ENCODE measurements around the gene SCN8A.
"Not testable (repeated sequence)": the region's sequence is repeated elsewhere in the genome, so short reads cannot be mapped to it uniquely, and the experiment has no call there.

Gene SCN8A

DNA sequence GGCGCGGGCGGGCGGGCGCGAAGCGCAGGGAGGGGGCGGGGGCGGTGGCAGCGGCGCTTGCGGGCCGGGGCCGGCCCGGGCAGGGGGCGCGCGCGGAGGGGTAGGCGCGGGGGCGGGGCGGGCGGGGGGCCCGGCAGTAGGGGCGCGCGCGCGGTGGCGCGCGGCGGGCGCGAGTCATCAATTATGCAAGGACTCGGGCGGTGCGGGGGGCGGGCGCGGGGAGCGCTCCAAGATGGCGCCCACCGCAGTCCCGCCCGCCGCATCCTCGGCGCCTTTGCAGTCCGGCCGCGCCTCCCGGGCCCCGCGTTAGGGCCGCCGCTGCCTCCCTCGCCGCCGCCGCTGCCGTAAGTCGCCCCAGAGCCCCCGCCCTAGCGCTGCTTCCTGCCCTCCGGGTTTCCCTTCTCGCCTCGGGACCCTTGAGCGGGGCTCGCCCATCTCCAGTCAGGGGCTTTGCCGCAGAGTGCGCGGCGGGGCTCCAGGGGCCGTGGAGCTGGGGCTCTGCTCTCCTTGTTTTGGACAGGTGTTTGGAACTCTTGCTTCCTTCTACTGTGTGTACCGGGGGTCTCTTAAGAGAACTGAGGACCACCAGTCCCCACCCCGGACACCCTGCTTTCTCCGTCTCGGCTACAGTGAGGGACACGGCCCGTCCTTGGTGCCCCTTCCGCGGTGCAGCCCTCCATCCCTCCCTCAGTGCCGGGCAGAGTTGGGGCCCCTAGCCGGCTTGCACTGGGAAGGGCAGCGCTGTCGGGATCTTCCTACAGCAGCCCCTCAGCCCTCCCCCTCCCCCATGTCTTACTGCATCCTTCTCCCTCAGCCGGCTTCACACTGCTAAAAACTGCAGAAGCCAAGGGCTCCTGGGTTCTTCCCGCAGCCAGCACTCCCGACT lies at the start of gene SCN8A:
Gene SCN8A, plus strand, starts transcription at position 218 of the 886 bp plus-strand sequence. CDS start 71,585 bp downstream, outside the sequence.
- DNase-seq: no peak

DNA sequence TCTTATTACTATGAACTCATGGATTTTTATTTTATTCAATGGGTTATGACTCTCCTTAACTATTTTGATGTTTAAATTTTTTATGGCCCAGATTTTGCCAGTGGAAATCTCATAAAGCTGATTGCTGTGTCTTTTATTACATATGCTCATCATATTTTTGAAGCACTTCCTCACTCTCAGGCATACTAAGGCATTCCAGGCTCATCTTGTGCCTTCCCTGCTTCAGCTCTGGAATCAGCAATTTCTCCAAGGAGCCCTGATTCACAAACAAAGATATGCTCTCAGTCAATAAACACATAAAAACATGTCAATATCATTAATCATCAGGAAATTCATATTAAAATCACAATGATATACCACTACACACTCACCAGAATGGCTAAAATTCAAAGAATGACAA lies 44.9 kb upstream of the SCN8A start:
- no peak for DNase-seq

DNA sequence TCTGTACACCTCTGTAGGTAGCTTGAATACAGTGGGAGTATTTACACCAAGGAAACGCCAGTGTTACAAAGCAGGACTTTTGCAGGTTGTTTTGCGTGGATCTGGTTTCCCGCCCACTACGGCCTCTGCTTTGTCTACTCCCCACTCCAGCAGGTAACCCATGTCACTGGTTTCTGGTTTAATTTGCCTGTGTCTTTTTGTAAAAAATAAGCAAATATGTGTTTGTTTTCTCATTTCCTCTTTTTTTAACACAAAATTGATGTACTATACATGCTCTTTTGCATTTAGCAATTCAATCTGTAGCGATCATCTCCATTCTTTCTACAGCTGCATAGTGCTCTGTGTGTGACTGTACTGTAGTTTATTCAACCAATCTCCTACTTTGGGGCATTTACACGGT lies 43.4 kb upstream of the SCN8A start:
- DNase-seq: no peak

DNA sequence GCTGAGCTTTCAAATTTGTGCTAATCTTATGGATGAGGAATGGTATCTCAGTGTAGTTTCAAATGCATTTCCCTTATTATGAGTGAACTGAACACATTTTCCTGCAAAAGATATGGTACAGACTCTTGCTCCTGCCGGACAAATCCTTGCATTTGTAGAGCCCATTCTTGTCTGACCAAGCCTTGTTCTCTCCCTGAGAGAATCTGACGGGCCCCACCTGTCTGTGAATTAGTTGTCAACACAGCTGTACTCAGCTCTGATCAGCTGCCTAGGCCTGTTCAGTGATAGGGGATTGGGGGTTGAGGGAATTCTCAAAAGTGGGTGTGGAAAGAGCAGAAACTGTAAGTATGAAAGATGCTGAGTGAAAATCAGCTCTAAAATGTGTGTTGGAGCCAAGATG lies 42.8 kb upstream of the SCN8A start:
- DNase-seq: no peak

DNA sequence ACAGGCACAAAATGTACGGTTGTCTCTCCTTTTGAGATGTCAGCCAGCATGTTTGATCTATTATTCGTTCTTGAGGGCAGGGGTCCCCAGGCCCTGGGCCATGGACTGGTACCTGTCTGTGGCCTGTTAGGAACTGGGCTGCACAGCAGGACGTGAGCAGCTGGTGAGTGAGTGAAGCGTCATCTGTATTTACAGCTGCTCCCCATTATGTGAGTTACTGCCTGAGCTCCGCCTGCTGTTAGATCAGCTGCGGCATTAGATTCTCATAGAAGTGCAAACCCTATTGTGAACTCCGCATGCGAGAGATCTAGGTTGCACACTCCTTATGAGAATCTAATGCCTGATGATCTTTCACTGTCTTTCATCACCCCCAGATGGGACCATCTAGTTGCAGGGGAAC lies 41.4 kb upstream of the SCN8A start:
- DNase-seq: no peak

DNA sequence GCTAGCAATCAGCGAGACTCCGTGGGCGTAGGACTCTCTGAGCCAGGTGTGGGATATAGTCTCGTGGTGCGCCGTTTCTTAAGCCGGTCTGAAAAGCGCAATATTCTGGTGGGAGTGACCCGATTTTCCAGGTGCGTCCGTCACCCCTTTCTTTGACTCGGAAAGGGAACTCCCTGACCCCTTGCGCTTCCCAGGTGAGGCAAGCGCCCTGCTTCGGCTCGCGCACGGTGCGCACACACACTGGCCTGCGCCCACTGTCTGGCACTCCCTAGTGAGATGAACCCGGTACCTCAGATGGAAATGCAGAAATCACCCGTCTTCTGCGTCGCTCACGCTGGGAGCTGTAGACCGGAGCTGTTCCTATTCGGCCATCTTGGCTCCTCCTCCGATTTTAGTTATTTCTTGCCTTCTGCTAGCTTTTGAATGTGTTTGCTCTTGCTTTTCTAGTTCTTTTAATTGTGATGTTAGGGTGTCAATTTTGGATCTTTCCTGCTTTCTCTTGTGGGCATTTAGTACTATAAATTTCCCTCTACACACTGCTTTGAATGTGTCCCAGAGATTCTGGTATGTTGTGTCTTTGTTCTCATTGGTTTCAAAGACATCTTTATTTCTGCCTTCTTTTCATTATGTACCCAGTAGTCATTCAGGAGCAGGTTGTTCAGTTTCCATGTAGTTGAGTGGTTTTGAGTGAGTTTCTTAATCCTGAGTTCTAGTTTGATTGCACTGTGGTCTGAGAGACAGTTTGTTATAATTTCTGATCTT lies 22.6 kb upstream of the SCN8A start:
- DNase-seq: not testable (repeated sequence)

DNA sequence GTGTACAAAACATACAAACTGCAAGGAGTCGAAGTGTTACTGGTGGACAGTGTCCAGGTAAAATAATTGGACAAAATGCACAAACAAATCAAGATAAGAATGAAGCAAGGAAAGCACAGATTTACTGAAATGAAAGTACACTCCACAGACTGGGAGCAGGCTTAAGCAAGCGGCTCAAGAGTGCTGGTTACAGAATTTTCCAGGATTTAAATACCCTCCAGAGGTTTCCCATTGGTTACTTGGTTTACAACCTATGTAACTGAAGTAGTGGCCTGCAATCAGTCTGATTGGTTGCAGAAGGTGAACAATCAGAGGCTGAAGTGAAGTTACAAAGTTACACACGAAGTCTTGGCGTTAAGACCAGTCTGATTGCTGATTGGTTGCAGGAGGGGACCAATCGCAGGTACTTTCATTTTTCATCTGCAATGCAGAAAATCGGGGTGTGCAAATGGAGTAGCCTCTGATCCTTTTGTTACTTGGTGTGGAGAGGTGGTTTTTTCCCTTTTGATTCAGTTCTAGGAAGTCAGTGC lies 11.6 kb upstream of the SCN8A start:
- DNase-seq: no peak

DNA sequence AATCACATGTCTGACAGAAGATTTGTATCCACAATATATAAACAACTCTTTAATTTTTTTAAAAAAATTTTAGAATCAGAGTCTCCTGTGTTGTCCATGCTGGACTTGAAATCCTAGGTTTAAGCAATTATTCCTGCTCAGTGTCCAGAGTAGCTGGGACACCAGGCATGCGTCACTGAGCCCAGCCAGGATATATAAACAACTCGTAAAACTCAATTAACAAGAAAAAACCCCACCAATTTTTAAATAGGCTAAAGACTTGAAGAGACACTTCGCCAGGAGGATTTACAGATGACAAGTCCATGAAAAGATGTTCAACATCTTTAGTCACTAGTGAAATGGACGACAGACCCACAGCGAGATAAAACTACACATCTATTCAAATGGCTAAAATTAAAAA lies 2.0 kb upstream of the SCN8A start:
- DNase-seq: no peak

DNA sequence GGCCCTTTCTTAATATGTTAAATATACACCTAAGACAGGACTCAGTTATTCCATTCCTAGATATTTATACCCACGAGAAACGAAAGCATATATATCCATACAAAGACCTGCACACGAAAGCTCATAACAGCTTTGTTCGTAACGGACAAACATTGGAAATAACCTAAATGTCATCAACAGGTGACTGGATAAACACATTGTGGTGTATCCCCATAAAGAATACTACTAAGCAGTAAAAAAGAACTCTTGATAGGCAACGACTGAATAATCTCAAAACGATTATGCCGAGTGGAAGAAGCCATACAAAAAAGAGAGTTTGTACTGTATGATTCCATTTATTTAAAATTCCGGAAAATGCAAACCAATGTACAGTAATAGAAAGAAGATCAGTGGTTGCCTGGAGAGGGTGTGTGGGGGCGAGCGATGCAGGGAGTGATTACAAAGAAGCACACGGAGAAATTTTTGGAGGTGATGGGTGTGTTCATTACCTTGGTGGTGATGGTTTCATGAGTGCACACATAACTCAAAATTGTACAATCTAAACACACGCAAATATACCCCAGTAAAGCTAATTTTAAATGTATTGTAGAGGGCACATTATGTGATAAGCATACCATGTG lies 1.4 kb upstream of the SCN8A start:
- DNase-seq: no peak

DNA sequence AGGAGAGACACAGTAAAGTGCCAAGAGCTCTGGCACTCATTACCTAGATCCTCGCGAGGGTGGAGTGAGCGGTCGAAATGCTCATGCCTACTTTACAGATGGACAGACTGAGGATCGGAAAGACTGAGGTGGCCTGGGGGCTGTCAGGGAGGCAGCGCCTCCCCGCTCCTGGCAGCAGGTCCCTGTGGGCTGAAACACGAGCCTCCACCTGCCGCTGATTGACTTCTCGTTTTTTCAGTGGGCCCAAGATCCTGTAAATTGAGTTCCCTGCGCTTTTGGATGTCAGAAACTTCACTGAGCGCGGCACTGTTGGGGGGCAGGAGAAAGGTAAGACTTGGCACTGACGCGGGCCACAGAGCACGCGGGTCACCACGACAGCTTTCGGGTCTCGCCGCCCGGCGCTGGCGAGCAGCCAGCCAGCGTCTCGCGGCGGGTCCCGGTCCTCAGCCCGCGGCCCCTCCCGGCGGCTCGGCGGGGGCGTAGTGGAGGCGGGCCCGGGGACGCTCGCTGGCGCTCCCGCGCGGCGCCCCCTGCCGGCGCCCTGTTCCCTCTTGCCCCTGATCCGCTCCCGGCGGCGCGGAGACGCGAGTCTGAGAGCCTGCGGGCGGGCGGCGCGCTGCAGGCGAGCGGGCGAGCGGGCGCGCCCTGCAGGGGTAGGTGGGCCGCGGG lies 552 bp upstream of the SCN8A start:
- no peak for DNase-seq

DNA sequence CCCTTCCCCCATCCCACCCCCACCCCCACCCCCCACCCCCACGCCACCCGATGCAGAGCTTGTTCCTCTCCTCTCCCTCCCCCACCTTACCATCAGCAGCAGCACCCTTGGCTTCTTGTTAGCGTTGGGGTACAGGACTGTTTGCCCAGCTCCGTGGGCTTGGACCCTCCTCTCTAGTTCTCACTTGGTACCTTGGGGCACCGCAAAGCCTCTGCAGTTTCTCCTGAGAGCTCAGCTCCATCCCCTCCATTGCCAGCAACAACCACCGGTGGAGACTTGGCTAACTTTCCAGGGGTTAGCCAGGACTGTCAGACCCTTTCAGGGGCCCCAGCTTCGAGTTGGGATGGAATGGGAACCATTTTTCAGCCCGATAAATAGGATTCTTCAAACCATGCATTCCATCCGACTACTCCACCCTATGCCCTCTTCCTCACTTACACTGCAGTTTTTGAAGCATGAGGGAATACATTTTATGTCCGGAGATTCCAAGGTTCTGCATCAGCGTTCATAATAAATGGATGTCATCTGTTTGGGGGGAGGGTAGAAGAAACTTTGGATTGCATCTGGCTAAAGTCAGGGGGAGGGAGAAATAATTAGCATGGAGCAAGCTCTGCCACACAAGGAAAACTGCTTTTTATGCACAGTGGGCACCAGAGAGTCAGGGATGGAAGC lies 1.1 kb downstream of the SCN8A start:
- DNase-seq: no peak

DNA sequence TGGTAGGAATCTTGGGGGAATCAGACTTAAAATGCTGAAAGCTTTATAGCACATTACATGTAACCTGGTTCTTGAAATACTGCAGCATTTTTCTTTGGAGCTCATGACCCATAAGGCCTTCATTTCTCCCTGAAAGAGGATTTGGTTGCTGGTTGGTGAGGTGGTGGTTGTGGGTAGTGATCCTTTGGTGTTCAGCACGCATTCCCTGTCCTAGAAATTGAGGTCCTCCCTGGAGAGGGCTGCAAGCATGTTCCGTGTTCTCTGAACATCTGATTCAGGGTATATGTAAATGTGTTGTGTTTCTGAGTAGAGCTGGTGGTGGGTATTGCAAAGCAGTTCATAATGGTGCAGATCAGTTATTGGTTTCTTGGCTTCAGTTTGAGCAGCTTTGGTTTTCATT lies 2.0 kb downstream of the SCN8A start:
- DNase-seq: no peak

DNA sequence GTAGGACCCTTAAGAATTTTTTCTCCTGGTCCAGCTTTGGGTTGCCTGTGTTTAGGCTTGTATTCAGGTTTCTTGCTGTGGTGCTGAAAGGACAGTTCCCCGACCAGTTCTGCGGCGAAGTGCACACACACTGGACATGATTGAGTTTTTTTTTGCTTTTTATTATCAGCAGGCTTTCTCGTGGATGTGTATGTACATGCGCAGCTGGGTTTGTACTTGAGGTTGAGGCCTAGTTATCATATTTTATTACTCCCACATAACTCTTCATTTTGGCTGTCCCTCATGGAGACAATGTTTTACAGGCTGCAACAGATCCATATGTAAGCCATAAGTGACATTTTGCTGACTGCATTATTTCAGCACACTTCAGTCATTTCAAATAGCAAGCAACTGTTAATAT lies 2.5 kb downstream of the SCN8A start:
- no peak for DNase-seq

DNA sequence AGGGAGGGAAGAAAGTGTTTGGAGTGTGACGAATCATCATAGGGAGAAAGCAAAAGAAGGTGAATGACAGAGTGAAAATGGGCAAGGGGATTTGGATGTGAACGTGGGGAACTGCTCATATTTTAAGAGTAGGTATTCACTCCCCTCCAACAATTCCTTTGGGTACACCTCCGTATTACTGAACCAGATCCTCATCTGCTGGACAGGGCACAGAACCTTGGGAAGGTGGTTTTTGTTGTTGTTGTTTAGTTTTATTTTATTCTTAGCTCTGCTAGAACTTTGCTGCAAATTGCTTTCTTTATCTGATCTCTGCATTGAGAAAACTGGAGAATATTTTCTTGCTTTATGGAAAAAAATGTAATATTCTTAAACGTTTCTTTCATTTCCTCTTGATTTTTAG lies 7.1 kb downstream of the SCN8A start:
- no peak for DNase-seq

DNA sequence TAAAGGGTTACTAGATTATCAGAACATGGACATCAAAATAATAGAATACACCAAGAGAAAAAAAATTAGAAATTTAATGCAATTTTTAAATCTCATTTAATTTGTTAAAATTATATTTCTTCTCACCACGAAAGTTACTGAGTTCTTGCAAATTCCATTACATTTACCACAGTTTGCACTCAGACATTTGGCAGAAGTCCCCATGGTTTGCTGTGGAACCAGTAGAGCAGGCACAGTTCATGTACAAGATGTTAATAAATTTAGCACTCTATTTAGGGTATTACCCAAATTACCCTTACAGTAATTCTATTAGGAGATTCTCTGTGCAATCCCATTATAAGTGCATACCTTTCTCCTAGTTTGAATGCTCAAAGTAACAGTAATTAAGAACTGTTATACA lies 9.7 kb downstream of the SCN8A start:
- no peak for DNase-seq

DNA sequence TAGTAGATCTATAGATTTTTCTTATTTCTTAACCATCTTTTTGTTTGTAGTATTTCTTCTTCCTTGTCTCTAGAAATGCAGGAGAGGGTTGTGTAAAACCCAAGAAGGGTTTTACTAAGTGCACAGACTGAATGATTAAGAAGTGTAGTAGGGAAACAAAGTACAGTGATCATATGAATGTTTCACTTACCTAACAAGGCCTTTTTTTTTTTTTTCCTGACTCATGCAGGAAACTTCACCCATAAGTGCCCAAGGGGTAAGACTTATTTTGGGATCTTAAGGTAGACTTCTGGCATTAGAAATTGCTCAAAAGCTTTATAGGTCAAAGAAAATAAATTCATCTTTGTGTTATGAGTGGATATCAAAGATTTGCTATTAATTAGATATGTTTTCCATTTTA lies 10.2 kb downstream of the SCN8A start:
- no peak for DNase-seq

DNA sequence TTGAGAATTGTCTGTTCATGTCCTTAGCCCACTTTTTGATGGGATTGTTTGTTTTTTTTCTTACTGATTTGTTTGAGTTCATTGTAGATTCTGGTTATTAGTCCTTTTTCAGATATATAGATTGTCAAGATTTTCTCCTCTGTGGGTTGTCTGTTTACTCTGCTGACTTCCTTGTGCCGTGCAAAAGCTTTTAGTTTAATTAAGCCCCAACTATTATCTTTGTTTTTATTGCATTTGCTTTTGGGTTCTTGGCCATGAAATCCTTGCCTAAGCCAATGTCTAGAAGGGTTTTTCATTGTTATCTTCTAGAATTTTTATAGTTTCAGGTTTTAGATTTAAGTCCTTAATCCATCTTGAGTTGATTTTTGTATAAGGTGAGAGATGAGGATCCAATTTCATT lies 14.9 kb downstream of the SCN8A start:
- DNase-seq: not testable (repeated sequence)

DNA sequence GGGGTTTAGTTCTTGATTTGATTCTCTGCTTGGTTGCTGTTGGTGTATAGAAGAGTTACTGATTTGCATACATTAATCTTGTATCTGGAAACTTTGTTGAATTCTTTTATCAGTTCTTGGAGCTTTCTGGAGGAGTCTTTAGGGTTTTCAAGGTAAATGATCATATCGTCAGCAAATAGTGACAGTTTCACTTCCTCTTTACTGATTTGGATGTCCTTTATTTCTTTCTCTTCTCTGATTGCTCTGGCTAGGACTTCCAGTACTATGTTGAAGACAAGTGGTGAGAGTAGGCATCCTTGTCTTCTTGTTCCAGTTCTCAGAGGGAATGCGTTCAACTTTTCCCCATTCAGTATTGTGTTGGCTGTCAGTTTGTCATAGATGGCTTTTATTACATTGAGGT lies 16.2 kb downstream of the SCN8A start:
- DNase-seq: not testable (repeated sequence)

DNA sequence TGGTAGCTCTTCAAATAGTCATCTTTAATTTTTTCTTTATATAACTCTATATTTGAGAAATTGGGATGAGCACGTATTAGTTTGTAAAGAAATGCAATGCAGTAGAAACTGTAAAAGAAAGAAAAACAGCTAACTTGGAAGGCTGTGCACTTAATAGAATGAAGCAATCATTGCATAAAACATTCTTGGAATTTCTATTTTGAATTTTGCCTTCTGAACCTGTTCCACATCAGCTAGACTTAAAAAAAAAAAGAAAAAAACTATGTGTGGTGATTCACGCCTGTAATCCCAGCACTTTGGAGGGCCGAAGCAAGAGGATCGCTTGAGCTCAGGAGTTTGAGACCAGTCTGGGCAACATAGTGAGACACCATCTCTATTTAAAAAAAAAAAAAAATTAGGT lies 29.4 kb downstream of the SCN8A start:
- no peak for DNase-seq

DNA sequence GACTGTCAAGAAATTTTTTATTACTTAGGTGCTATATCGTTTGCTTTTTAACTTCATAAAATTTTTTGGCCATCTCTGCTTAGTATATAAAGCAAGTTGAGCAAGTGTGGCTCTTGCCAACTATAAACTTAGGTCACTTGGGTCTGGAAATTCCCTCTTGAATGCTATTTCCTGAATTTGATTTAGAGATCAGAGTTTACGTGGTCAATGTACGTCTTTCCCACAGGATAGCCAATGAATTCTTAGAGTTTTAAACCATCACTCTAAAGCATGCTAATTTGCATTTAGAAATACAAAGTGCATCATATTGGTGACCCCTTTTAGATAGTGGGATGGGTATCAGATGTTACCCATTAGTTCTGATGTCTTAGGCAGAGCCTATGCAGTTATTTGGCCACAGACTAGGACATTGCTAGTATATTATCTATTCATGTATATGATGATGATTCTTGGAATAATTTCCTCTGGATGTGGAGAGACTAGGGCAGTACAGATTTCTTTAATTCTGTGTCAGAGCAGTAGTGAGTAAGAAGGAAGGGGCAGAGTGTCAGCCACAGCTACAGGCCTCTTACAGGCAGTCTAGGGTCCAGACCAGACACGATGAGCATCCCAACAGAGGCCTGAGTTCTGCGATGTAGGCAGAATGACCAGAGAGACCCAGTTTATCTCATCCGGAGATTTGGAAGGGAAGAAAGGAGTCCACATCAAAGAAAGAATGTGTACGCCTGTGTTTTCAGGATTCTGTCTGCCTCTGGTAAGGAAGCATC lies 30.3 kb downstream of the SCN8A start:
- DNase-seq: no peak

DNA sequence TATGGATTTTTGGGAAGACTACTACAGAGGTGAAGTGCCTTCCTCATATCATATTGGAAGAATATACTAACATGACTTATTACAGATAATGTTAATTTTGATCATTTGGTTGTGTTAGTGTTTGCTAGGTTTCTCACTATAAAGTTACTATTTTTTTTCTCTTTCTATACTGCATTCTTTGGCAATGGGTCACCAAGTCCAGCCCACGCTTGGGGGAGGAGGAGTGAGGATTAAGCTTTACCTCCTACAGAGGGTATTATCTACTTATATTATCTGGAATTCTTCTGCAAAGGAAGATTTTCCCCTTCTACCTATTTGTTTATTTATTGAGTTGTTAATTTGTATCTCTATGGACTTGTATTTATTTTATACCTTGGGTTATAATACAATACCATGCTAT lies 31.5 kb downstream of the SCN8A start:
- no peak for DNase-seq

DNA sequence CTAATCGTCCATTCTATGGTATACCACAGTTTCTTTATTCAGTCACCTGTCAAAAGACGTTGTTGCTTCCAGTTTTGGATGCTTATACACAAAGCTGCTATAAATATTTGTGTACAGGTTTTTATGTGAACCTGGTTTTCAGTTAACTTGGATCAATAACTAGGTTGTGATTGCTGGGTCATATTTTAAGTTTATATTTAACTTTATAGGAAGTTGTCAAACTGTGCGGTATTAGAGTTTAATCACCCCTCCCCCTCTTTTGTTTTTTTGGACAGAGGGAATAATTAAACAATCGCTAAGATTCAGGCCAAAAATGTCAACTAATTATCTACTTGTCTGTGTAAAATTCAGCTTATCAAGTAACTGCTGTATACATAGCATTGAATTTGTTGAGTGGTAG lies 34.3 kb downstream of the SCN8A start:
- no peak for DNase-seq
